CD4-positive, alpha-beta memory T cell (primary cell): ENCODE measurements around the gene DMKN. TPM values are rescaled to one million over a fixed set of nuclear protein-coding genes. Genes with fewer than 3 reads are reported as not detected.

Experiments
- CTCF ChIA-PET: fragments of 350-600 bp; sonication (Branson Sonifier 250); formaldehyde crosslinking; loops from one replicate; lab custom pipeline; 2021; ENCODE audit warnings: inconsistent platforms; ENCODE audit not compliant: partially characterized antibody; lab: Charles Lee
- POLR2A ChIA-PET: fragments of 350-600 bp; sonication (Branson Sonifier 250); formaldehyde crosslinking; loops from one replicate; lab custom pipeline; 2021; ENCODE audit not compliant: partially characterized antibody; lab: Charles Lee
- DNase-seq, 5 donors: peaks; one replicate each; pipeline versions ENCODE4 v3.0.0 to v3.0.0-alpha.2; 2020 to 2022; ENCODE audit warnings: mixed read lengths in 1 of 5
- H3K27ac ChIP-seq: one replicate; pipeline ENCODE4 v1.7.0; 2013; ENCODE audit warnings: low read depth, low read length
- H3K27me3 ChIP-seq: 2 replicates; pipeline ENCODE4 v1.7.0; 2013; ENCODE audit warnings: mild to moderate bottlenecking, low read length, moderate library complexity; ENCODE audit not compliant: insufficient read depth
- H3K36me3 ChIP-seq: 2 replicates; pipeline ENCODE4 v1.7.0; 2013; ENCODE audit warnings: mild to moderate bottlenecking, low read length, moderate library complexity; ENCODE audit not compliant: insufficient read depth
- H3K4me1 ChIP-seq: 2 replicates; pipeline ENCODE4 v1.7.0; 2013; ENCODE audit warnings: mild to moderate bottlenecking, low read length, moderate library complexity; ENCODE audit not compliant: insufficient read depth
- H3K4me3 ChIP-seq, 2 donors: one replicate each; pipeline ENCODE4 v1.7.0; 2013; ENCODE audit warnings: low read length in 2 of 2, mild to moderate bottlenecking in 1 of 2
- H3K9me3 ChIP-seq, 2 donors: one replicate each; pipeline ENCODE4 v1.7.0; 2013; ENCODE audit warnings: low read length in 2 of 2, control low read depth in 1 of 2; ENCODE audit not compliant: control insufficient read depth in 1 of 2
- H3K27ac Mint-ChIP-seq, 7 donors: one replicate each; pipeline ENCODE4 v1.8.0; 2020 to 2021; ENCODE audit warnings: mixed read lengths in 7 of 7, mild to moderate bottlenecking in 6 of 7, inconsistent platforms in 3 of 7, moderate library complexity in 3 of 7
- H3K27me3 Mint-ChIP-seq, 2 donors: one replicate each; pipeline ENCODE4 v1.8.0; 2020 to 2021; ENCODE audit warnings: mixed read lengths in 2 of 2
- H3K36me3 Mint-ChIP-seq, 2 donors: one replicate each; pipeline ENCODE4 v1.8.0; 2020 to 2021; ENCODE audit warnings: mixed read lengths in 2 of 2, inconsistent platforms in 1 of 2, mild to moderate bottlenecking in 1 of 2
- H3K4me1 Mint-ChIP-seq, 4 donors: one replicate each; pipeline ENCODE4 v1.8.0; 2020 to 2021; ENCODE audit warnings: mixed read lengths in 4 of 4, mild to moderate bottlenecking in 1 of 4
- H3K4me3 Mint-ChIP-seq, 8 donors: one replicate each; pipeline ENCODE4 v1.8.0; 2020 to 2021; ENCODE audit warnings: mixed read lengths in 8 of 8, mild to moderate bottlenecking in 7 of 8, moderate library complexity in 6 of 8, inconsistent platforms in 3 of 8
- H3K9me3 Mint-ChIP-seq, 8 donors: one replicate each; pipeline ENCODE4 v1.8.0; 2020 to 2021; ENCODE audit warnings: mixed read lengths in 8 of 8, mild to moderate bottlenecking in 5 of 8, inconsistent platforms in 3 of 8, moderate library complexity in 1 of 8
- intact Hi-C: fragments of 100-400 bp; cut with micrococcal nuclease; formaldehyde crosslinking; loops from one replicate; pipeline ENCODE4 v1.15.1; 2023
- polyA plus RNA-seq, 2 donors: library from polyadenylated mRNA; unstranded; fragments of 300-500 nt; fragmentation: Illumina TruSeq; gene quantifications; one replicate each; pipeline ENCODE4 v1.2.3, GENCODE V29; 2021
- total RNA-seq, 2 experiments: library from RNA; stranded (reverse); gene quantifications; one replicate each; pipeline ENCODE4 v1.2.3, GENCODE V29; 2021

The DMKN gene
- total and polyA plus RNA-seq, 4 experiments from 2014 or later = 0.89 to 1.4 (median 0.97) TPM; not detected in 1

- Mint-ChIP-seq H3K27ac (peak overlapping the region in 2 of 7 donors; percentile 16 to 67), H3K9me3 (no peaks in the 10 kb centered on the region), H3K36me3 (no peaks in the 10 kb centered on the region), H3K4me1 (peaks cover 28 to 67% (median 44%) of the 10 kb centered on the region in 4 donors), H3K4me3 (no peak overlapping the region), H3K27me3 (peaks cover 0 to 2% of the 10 kb centered on the region in 2 donors)
- Histone ChIP-seq H3K27me3 (no peaks in the 10 kb centered on the region), H3K9me3 (no peaks in the 10 kb centered on the region), H3K36me3 (no peaks in the 10 kb centered on the region), H3K27ac (no peak overlapping the region), H3K4me1 (peaks cover 50% of the 10 kb centered on the region), H3K4me3 (no peak overlapping the region)
- DNase-seq = no peak
- ChIA-PET POLR2A (no interaction called here), CTCF (interaction anchor here (2.4 kb wide), 1 partner anchor 104 kb away, joined by 5 read pairs; no protein-coding TSS in a partner anchor)
- intact Hi-C loops = no loop called here
Measured at GRCh38 chr19:35457173-35457572, 56.3 kb downstream of the DMKN start.

GRCh38 chr19:35455616-35456201, 57.7 kb downstream of the DMKN start:
- H3K4me3 Mint-ChIP-seq = peak overlapping the region in 4 of 8 donors; percentile 10 to 29 (median 26)
- H3K36me3 ChIP-seq = no peaks in the 10 kb centered on the region
- ChIA-PET POLR2A (no interaction called here), CTCF (interaction anchor here (1.6 kb wide), 1 partner anchor 102 kb away, joined by 5 read pairs; no protein-coding TSS in a partner anchor)
- no peaks in the 10 kb centered on the region for H3K36me3 Mint-ChIP-seq
- H3K27me3 Mint-ChIP-seq = peaks cover 0 to 2% of the 10 kb centered on the region in 2 donors
- peak in 3 of 5 donors; percentile 6 to 16 (median 12) for DNase-seq
- intact Hi-C loops = no loop called here
- no peak overlapping the region for H3K27ac ChIP-seq
- no peaks in the 10 kb centered on the region for H3K9me3 ChIP-seq
- H3K4me3 ChIP-seq = no peak overlapping the region
- H3K27ac Mint-ChIP-seq = peak overlapping the region in 3 of 7 donors; percentile 38 to 57 (median 55)
- H3K27me3 ChIP-seq = no peaks in the 10 kb centered on the region
- H3K4me1 Mint-ChIP-seq = peaks cover 33 to 70% (median 50%) of the 10 kb centered on the region in 4 donors
- H3K9me3 Mint-ChIP-seq = no peaks in the 10 kb centered on the region
- peaks cover 53% of the 10 kb centered on the region for H3K4me1 ChIP-seq

- Histone ChIP-seq H3K27ac (no peak overlapping the region), H3K4me3 (no peak overlapping the region), H3K9me3 (no peaks in the 10 kb centered on the region), H3K4me1 (peaks cover 59% of the 10 kb centered on the region), H3K27me3 (no peaks in the 10 kb centered on the region), H3K36me3 (no peaks in the 10 kb centered on the region)
- Mint-ChIP-seq H3K27ac (no peak overlapping the region), H3K27me3 (peaks cover 0 to 2% of the 10 kb centered on the region in 2 donors), H3K4me3 (no peak overlapping the region), H3K36me3 (no peaks in the 10 kb centered on the region), H3K9me3 (no peaks in the 10 kb centered on the region), H3K4me1 (peaks cover 29 to 72% (median 46%) of the 10 kb centered on the region in 4 donors)
- POLR2A ChIA-PET = no interaction called here
- CTCF ChIA-PET = interaction anchor here (0.7 to 1.6 kb wide), 2 partner anchors 101 to 547 kb away, joined by 4 to 5 read pairs; no protein-coding TSS in a partner anchor
- intact Hi-C loops = no loop called here
- no peak for DNase-seq
Measured at GRCh38 chr19:35454663-35455062, 58.8 kb downstream of the DMKN start.

- DNase-seq = peak; percentile 37 to 49 (median 40)
- peaks cover 39% of the 10 kb centered on the region for H3K4me1 ChIP-seq
- H3K4me3 ChIP-seq = peak overlapping the region in 1 of 2 donors; percentile 17
- no peaks in the 10 kb centered on the region for H3K36me3 Mint-ChIP-seq
- peak overlapping the region; percentile 53 to 89 (median 64) for H3K27ac Mint-ChIP-seq
- POLR2A ChIA-PET = interaction anchor here (0.6 to 2.9 kb wide), 3 partner anchors 12 to 485 kb away, joined by 3 to 16 read pairs (median 3); no protein-coding TSS in a partner anchor
- H3K9me3 Mint-ChIP-seq = no peaks in the 10 kb centered on the region
- H3K4me1 Mint-ChIP-seq = peaks cover 22 to 71% (median 49%) of the 10 kb centered on the region in 4 donors
- CTCF ChIA-PET = no interaction called here
- intact Hi-C loops = no loop called here
- peak overlapping the region; percentile 15 for H3K27ac ChIP-seq
- H3K36me3 ChIP-seq = no peaks in the 10 kb centered on the region
- peaks cover 0 to 2% of the 10 kb centered on the region in 2 donors for H3K27me3 Mint-ChIP-seq
- peak overlapping the region in 7 of 8 donors; percentile 19 to 75 (median 70) for H3K4me3 Mint-ChIP-seq
- H3K9me3 ChIP-seq = no peaks in the 10 kb centered on the region
- no peaks in the 10 kb centered on the region for H3K27me3 ChIP-seq
Measured at GRCh38 chr19:35451338-35452096, 61.9 kb downstream of the DMKN start.

- no peaks in the 10 kb centered on the region for H3K36me3 ChIP-seq
- POLR2A ChIA-PET = interaction anchor here (1.8 kb wide), 1 partner anchor 13 kb away, joined by 7 read pairs; no protein-coding TSS in a partner anchor
- peaks cover 39% of the 10 kb centered on the region for H3K4me1 ChIP-seq
- no peak for DNase-seq
- intact Hi-C loops = no loop called here
- H3K36me3 Mint-ChIP-seq = no peaks in the 10 kb centered on the region
- H3K27ac Mint-ChIP-seq = peak overlapping the region in 2 of 7 donors; percentile 27 to 78
- no peak overlapping the region for H3K27ac ChIP-seq
- H3K4me1 Mint-ChIP-seq = peaks cover 29 to 76% (median 54%) of the 10 kb centered on the region in 4 donors
- no peaks in the 10 kb centered on the region for H3K27me3 ChIP-seq
- H3K27me3 Mint-ChIP-seq = peaks cover 0 to 5% of the 10 kb centered on the region in 2 donors
- no peaks in the 10 kb centered on the region for H3K9me3 Mint-ChIP-seq
- no peaks in the 10 kb centered on the region for H3K9me3 ChIP-seq
- peak overlapping the region in 1 of 8 donors; percentile 20 for H3K4me3 Mint-ChIP-seq
- H3K4me3 ChIP-seq = no peak overlapping the region
- CTCF ChIA-PET = interaction anchor here (1.1 kb wide), 1 partner anchor 45 kb away, joined by 3 read pairs; no protein-coding TSS in a partner anchor
Measured at GRCh38 chr19:35449359-35450043, 63.9 kb downstream of the DMKN start.

GRCh38 chr19:35447606-35448469, 65.6 kb downstream of the DMKN start, which contains the start of gene FFAR2:
TSS of gene FFAR2 (plus strand) at chr19:35448257. CDS start at chr19:35449715, 1,458 bp downstream.
- no peaks in the 10 kb centered on the region for H3K9me3 Mint-ChIP-seq
- H3K27ac Mint-ChIP-seq = peak within 1 kb of the TSS in 6 of 7 donors; percentile 26 to 66 (median 44)
- no peaks in the 10 kb centered on the region for H3K36me3 ChIP-seq
- H3K27me3 Mint-ChIP-seq = peaks cover 0 to 5% of the 10 kb centered on the region in 2 donors
- ChIA-PET POLR2A (interaction anchor here (1.8 kb wide), 1 partner anchor 15 kb away, joined by 7 read pairs; no protein-coding TSS in a partner anchor), CTCF (interaction anchor here (0.6 to 1.4 kb wide), 2 partner anchors 12 to 33 kb away, joined by 3 read pairs; no protein-coding TSS in a partner anchor)
- intact Hi-C loops = no loop called here
- peak within 1 kb of the TSS in 3 of 8 donors; percentile 2 to 58 (median 15) for H3K4me3 Mint-ChIP-seq
- peaks cover 39% of the 10 kb centered on the region for H3K4me1 ChIP-seq
- H3K36me3 Mint-ChIP-seq = no peaks in the 10 kb centered on the region
- peaks cover 29 to 70% (median 50%) of the 10 kb centered on the region in 4 donors for H3K4me1 Mint-ChIP-seq
- H3K27ac ChIP-seq = no peak within 1 kb of the TSS
- no peak for DNase-seq
- H3K4me3 ChIP-seq = no peak within 1 kb of the TSS
- no peaks in the 10 kb centered on the region for H3K9me3 ChIP-seq
- H3K27me3 ChIP-seq = no peaks in the 10 kb centered on the region
